ENCODE data around the gene CACNA1I.
"Not testable (repeated sequence)": the region's sequence is repeated elsewhere in the genome, so short reads cannot be mapped to it uniquely, and the experiment has no call there.

CACNA1I gene
- 84.5 to 102 (median 84.6) reads per million in 3 donors for total RNA-seq

DNA sequence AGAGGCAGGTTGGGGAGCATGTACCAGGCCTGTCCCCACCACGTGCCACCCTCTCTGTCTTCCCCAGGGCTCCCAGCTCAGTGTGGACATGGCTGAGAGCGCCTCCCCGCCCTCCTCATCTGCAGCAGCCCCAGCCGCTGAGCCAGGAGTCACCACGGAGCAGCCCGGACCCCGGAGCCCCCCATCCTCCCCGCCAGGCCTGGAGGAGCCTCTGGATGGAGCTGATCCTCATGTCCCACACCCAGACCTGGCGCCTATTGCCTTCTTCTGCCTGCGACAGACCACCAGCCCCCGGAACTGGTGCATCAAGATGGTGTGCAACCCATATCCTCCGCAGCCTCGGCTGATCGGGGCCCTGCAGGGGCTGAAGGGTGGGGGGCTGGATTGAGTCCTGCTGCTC is at the start of gene CACNA1I:
Gene CACNA1I (plus strand): TSS at position 89 of the 400 bp plus-strand sequence. CDS start 0 bp downstream, at position 89.
- Histone ChIP-seq H3K4me3 (ENCODE audit: insufficient read depth, low read depth, low read length, poor library complexity, severe bottlenecking) (no peak within 1 kb of the TSS), H3K4me1 (ENCODE audit: control insufficient read depth, insufficient read depth, low read length, poor library complexity, severe bottlenecking) (peaks cover 9% of the 10 kb centered on the region), H3K36me3 (ENCODE audit: control insufficient read depth, insufficient read depth, low read length) (no peaks in the 10 kb centered on the region), H3K27me3 (replicated peaks; ENCODE audit: control insufficient read depth, insufficient read depth, low read length, poor library complexity, severe bottlenecking) (no peaks in the 10 kb centered on the region), H3K27ac (ENCODE audit: insufficient read depth, low read length, poor library complexity, severe bottlenecking) (no peak within 1 kb of the TSS), H3K9me3 (ENCODE audit: control insufficient read depth, low read length) (no peaks in the 10 kb centered on the region)
- DNase-seq, result no peak

DNA sequence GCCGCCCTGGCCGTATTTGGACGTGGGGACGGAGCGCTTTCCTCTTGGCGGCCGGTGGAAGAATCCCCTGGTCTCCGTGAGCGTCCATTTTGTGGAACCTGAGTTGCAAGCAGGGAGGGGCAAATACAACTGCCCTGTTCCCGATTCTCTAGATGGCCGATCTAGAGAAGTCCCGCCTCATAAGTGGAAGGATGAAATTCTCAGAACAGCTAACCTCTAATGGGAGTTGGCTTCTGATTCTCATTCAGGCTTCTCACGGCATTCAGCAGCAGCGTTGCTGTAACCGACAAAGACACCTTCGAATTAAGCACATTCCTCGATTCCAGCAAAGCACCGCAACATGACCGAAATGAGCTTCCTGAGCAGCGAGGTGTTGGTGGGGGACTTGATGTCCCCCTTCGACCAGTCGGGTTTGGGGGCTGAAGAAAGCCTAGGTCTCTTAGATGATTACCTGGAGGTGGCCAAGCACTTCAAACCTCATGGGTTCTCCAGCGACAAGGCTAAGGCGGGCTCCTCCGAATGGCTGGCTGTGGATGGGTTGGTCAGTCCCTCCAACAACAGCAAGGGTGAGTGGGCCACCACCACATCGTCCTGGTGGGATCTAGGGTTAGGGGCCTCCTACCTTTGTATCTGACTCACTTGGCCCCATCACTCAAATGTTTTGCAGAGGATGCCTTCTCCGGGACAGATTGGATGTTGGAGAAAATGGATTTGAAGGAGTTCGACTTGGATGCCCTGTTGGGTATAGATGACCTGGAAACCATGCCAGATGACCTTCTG is 49.3 kb upstream of the CACNA1I start:
- Histone ChIP-seq H3K36me3 (ENCODE audit: control insufficient read depth, insufficient read depth, low read length) (peaks cover 40% of the 10 kb centered on the region), H3K4me1 (ENCODE audit: control insufficient read depth, insufficient read depth, low read length, poor library complexity, severe bottlenecking) (peaks cover 43% of the 10 kb centered on the region), H3K4me3 (ENCODE audit: insufficient read depth, low read depth, low read length, poor library complexity, severe bottlenecking) (peak overlapping the region; percentile 100)

DNA sequence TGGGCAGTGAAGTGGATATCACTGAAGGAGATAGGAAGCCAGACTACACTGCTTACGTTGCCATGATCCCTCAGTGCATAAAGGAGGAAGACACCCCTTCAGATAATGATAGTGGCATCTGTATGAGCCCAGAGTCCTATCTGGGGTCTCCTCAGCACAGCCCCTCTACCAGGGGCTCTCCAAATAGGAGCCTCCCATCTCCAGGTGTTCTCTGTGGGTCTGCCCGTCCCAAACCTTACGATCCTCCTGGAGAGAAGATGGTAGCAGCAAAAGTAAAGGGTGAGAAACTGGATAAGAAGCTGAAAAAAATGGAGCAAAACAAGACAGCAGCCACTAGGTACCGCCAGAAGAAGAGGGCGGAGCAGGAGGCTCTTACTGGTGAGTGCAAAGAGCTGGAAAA is 48.5 kb upstream of the CACNA1I start:
- H3K9me3 ChIP-seq (ENCODE audit: control insufficient read depth, low read length); H3K27ac ChIP-seq (ENCODE audit: insufficient read depth, low read length, poor library complexity, severe bottlenecking); H3K27me3 ChIP-seq (replicated peaks; ENCODE audit: control insufficient read depth, insufficient read depth, low read length, poor library complexity, severe bottlenecking); DNase-seq: not testable (repeated sequence)
- Histone ChIP-seq H3K36me3 (ENCODE audit: control insufficient read depth, insufficient read depth, low read length) (peaks cover 36% of the 10 kb centered on the region), H3K4me1 (ENCODE audit: control insufficient read depth, insufficient read depth, low read length, poor library complexity, severe bottlenecking) (peaks cover 48% of the 10 kb centered on the region), H3K4me3 (ENCODE audit: insufficient read depth, low read depth, low read length, poor library complexity, severe bottlenecking) (peak overlapping the region; percentile 100)

More for the DNA sequence above, 49.3 kb upstream of the CACNA1I start:
- peak in 1 of 3 donors; percentile 54 for DNase-seq
- H3K27me3 ChIP-seq (replicated peaks; ENCODE audit: control insufficient read depth, insufficient read depth, low read length, poor library complexity, severe bottlenecking); H3K9me3 ChIP-seq (ENCODE audit: control insufficient read depth, low read length): not testable (repeated sequence)
- peak overlapping the region; percentile 93 for H3K27ac ChIP-seq (ENCODE audit: insufficient read depth, low read length, poor library complexity, severe bottlenecking)

DNA sequence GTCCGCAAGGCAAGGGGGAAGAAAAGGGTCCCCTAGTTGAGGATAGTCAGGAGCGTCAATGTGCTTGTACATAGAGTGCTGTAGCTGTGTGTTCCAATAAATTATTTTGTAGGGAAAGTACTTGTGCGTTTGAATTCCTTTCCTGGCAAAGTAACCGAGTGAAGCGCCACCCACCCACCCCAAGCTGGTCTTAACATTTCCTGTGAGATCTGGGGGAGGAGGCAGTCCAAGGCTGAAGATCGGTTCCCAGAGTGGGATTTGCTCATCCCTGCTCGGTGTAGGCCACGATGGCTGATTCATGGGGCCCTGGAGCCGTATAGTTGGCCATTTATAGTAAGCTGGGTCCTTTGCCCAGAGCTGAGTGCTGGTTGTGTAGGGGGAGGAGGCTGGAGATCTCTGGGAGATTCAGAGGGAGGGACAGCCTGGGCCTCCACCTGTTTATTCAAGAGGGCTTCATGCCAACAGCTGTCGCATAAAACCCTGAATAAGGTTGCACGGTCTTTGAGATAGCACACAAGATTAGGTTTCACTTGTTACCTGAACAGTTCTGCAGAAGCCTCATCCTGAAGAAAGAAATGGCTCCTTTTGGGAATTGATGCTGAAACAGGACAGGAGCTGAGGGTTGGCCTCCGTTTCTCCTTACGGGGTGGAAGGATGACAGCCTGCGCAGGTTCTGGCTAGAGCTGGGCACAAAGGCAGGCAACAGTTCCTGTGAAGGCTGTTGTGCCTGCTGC is 47.8 kb upstream of the CACNA1I start:
- Histone ChIP-seq H3K36me3 (ENCODE audit: control insufficient read depth, insufficient read depth, low read length) (peaks cover 36% of the 10 kb centered on the region), H3K4me3 (ENCODE audit: insufficient read depth, low read depth, low read length, poor library complexity, severe bottlenecking) (no peak overlapping the region), H3K27ac (ENCODE audit: insufficient read depth, low read length, poor library complexity, severe bottlenecking) (peak overlapping the region; percentile 29), H3K9me3 (ENCODE audit: control insufficient read depth, low read length) (no peaks in the 10 kb centered on the region), H3K4me1 (ENCODE audit: control insufficient read depth, insufficient read depth, low read length, poor library complexity, severe bottlenecking) (peaks cover 55% of the 10 kb centered on the region), H3K27me3 (replicated peaks; ENCODE audit: control insufficient read depth, insufficient read depth, low read length, poor library complexity, severe bottlenecking) (no peaks in the 10 kb centered on the region)
- no peak for DNase-seq

DNA sequence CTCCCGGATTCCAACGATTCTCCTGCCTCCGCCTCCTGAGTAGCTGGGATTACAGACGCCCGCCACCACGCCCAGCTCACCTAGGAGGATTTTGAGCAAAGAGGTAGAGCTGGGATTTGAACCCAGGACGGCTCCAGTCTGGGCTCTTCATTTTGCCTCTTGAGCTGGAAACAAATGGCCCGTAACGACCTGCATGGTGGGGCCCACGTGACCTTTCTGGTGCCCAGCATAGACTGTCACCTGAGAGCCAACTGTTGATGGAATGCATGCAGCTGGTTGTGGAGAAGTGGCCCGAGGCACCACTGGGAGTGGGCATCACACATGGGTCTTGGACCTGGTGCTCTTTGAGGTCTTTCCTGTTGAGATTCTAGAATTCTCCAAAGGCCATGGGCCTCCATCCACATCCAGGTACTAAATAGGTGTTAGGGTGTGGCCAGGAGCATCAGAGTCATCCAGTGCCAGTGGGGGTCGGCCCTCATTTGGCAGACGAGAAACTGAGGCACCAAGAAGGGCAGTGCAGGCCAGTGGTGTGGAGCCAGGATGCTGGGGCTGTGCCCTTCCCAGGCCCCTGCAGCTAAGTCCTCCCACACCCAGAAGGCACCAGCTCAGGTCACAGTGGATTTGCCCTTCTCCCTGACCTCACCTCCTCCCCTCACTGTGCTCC is 46.3 kb upstream of the CACNA1I start:
- Histone ChIP-seq H3K4me3 (ENCODE audit: insufficient read depth, low read depth, low read length, poor library complexity, severe bottlenecking) (no peak overlapping the region), H3K4me1 (ENCODE audit: control insufficient read depth, insufficient read depth, low read length, poor library complexity, severe bottlenecking) (peaks cover 65% of the 10 kb centered on the region)

DNA sequence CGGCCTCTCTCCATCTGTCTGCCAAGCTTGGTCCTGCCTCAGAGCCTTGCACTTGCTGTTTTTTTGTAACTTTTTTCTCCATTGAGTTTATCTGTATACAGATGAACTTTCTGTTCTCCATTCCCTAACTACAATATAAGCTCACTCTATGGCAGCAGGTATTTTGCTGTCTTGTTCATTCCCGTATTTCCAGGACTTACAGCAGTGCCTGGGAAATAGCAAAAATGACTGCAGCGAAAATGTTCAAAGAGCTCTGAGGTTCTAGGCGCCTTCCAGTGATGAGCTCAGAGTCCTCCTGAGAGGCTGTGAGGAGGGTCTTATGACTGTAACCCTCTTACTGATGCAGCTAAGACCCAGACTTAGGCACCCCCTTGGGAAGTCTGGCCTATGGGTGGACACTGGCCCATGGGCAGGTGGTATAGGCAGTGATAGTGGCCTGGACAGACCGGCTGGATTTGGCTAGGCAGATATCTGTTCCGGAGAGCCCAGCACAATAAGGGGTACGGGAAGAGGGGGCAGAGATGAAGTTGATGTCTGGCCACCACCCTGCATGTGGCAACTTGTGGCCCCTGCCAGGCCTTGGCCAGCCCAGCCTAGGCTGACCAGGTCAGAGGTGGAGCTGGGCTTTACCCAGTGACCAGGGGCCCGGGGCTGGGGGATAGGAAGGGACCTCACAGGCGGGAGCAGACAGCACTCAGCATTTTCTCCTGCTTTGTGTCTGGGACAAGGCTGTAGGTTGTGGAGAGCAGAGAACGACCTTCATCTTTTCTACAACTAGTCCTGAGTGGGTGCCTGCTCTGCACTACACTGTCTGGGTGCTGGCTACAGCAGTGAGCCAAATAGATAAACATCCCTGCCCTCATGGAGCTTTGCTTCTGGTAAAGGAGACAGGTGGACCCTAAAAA is 45.5 kb upstream of the CACNA1I start:
- no peaks in the 10 kb centered on the region for H3K27me3 ChIP-seq (replicated peaks; ENCODE audit: control insufficient read depth, insufficient read depth, low read length, poor library complexity, severe bottlenecking)
- H3K27ac ChIP-seq (ENCODE audit: insufficient read depth, low read length, poor library complexity, severe bottlenecking), result no peak overlapping the region
- H3K4me3 ChIP-seq (ENCODE audit: insufficient read depth, low read depth, low read length, poor library complexity, severe bottlenecking), result no peak overlapping the region
- no peak for DNase-seq
- H3K9me3 ChIP-seq (ENCODE audit: control insufficient read depth, low read length), result no peaks in the 10 kb centered on the region
- peaks cover 67% of the 10 kb centered on the region for H3K4me1 ChIP-seq (ENCODE audit: control insufficient read depth, insufficient read depth, low read length, poor library complexity, severe bottlenecking)
- peaks cover 55% of the 10 kb centered on the region for H3K36me3 ChIP-seq (ENCODE audit: control insufficient read depth, insufficient read depth, low read length)

More for the DNA sequence above, 46.3 kb upstream of the CACNA1I start:
- Histone ChIP-seq H3K9me3 (ENCODE audit: control insufficient read depth, low read length) (no peaks in the 10 kb centered on the region), H3K27ac (ENCODE audit: insufficient read depth, low read length, poor library complexity, severe bottlenecking) (no peak overlapping the region), H3K27me3 (replicated peaks; ENCODE audit: control insufficient read depth, insufficient read depth, low read length, poor library complexity, severe bottlenecking) (no peaks in the 10 kb centered on the region), H3K36me3 (ENCODE audit: control insufficient read depth, insufficient read depth, low read length) (peaks cover 47% of the 10 kb centered on the region)
- DNase-seq, result no peak

DNA sequence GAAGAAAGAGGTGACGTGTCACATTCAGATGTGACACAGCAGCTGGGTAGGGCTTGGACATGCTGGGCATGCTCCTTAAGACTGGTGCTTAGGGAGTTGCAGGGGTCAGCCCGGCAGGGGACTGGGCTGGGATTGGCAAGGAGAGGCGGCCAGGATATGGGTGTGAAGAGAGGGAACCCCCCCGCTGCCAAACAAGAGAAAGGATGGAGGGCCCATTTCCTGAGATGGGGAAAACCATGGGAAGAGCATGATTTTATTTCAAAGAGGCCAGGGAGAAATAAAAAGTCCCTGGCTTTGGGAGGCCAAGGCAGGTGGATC is 44.9 kb upstream of the CACNA1I start:
- Histone ChIP-seq H3K4me1 (ENCODE audit: control insufficient read depth, insufficient read depth, low read length, poor library complexity, severe bottlenecking) (peaks cover 73% of the 10 kb centered on the region), H3K36me3 (ENCODE audit: control insufficient read depth, insufficient read depth, low read length) (peaks cover 54% of the 10 kb centered on the region), H3K4me3 (ENCODE audit: insufficient read depth, low read depth, low read length, poor library complexity, severe bottlenecking) (no peak overlapping the region), H3K27ac (ENCODE audit: insufficient read depth, low read length, poor library complexity, severe bottlenecking) (no peak overlapping the region), H3K27me3 (replicated peaks; ENCODE audit: control insufficient read depth, insufficient read depth, low read length, poor library complexity, severe bottlenecking) (no peaks in the 10 kb centered on the region), H3K9me3 (ENCODE audit: control insufficient read depth, low read length) (no peaks in the 10 kb centered on the region)
- no peak for DNase-seq

DNA sequence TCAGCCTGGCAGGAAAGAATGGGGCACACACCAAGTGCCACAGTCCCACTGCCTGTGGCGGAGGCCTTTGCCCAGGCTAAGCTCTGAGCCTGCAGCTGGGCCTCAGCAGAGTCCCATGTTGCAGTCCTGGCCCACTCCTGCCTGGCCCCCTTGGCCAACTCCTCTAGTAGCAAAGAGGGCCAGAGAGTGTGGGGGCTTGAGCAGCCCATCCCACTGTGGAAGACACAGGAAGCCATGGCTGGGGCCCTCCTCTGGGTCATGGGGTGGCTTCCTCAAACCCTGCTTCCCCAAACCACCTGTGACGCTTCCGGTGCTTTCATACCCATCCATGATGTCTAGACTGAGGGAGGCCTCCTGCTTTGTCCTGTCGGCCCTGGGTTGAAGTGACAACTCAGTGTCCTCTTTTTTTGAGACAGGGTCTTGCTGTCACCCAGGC is 43.8 kb upstream of the CACNA1I start:
- no peaks in the 10 kb centered on the region for H3K9me3 ChIP-seq (ENCODE audit: control insufficient read depth, low read length)
- H3K4me3 ChIP-seq (ENCODE audit: insufficient read depth, low read depth, low read length, poor library complexity, severe bottlenecking), result no peak overlapping the region
- peaks cover 78% of the 10 kb centered on the region for H3K4me1 ChIP-seq (ENCODE audit: control insufficient read depth, insufficient read depth, low read length, poor library complexity, severe bottlenecking)
- H3K27ac ChIP-seq (ENCODE audit: insufficient read depth, low read length, poor library complexity, severe bottlenecking), result peak overlapping the region; percentile 51
- DNase-seq, result peak in 2 of 3 donors; percentile 29 to 37
- no peaks in the 10 kb centered on the region for H3K27me3 ChIP-seq (replicated peaks; ENCODE audit: control insufficient read depth, insufficient read depth, low read length, poor library complexity, severe bottlenecking)
- H3K36me3 ChIP-seq (ENCODE audit: control insufficient read depth, insufficient read depth, low read length), result peaks cover 47% of the 10 kb centered on the region

DNA sequence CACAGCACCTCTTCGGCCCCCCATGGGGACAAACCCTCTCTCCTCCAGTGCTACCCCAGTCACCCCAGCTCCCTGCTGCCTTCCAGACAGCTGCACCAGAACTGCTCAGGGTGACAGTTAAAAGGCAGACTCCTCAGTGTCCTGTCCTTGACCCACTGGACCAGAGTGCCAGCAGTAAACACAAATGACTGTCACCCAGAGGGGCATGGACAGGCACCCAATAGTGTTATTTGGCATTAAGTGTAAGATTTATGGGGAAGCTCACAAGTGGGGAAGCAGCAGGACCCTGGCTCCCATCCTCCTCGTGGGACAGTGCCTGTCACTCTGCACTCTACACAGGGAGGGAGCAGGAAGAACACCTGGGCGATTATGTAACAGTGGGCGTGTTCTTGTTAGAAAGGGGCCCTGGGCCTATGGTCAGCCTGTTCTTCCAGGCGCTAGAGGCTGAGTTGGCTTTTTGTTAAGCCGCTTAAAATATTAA is 43.0 kb upstream of the CACNA1I start:
- Histone ChIP-seq H3K36me3 (ENCODE audit: control insufficient read depth, insufficient read depth, low read length) (peaks cover 44% of the 10 kb centered on the region), H3K9me3 (ENCODE audit: control insufficient read depth, low read length) (no peaks in the 10 kb centered on the region), H3K4me3 (ENCODE audit: insufficient read depth, low read depth, low read length, poor library complexity, severe bottlenecking) (no peak overlapping the region), H3K27me3 (replicated peaks; ENCODE audit: control insufficient read depth, insufficient read depth, low read length, poor library complexity, severe bottlenecking) (no peaks in the 10 kb centered on the region), H3K27ac (ENCODE audit: insufficient read depth, low read length, poor library complexity, severe bottlenecking) (peak overlapping the region; percentile 51), H3K4me1 (ENCODE audit: control insufficient read depth, insufficient read depth, low read length, poor library complexity, severe bottlenecking) (peaks cover 77% of the 10 kb centered on the region)
- no peak for DNase-seq
